Panc1 (cell line): ENCODE data around the gene PRLR.

ENCODE experiments used
- CTCF ChIP-seq: fragments of 450-650 bp; IDR thresholded peaks from 2 replicates; pipeline ENCODE4 v1.5.1; 2017; ENCODE audit warnings: mild to moderate bottlenecking
- POLR2AphosphoS5 ChIP-seq: IDR thresholded peaks from 2 replicates; pipeline ENCODE4 v1.6.1; 2012; ENCODE audit warnings: mild to moderate bottlenecking, low read depth, low read length, moderate library complexity
- REST ChIP-seq, 2 experiments: IDR thresholded peaks; 2 replicates each; pipeline ENCODE4 v1.6.1; 2011 to 2012; ENCODE audit warnings: low read depth in 2 of 2, control low read depth in 1 of 2, low read length in 1 of 2, mild to moderate bottlenecking in 1 of 2, moderate library complexity in 1 of 2; ENCODE audit not compliant: insufficient read depth in 1 of 2
- SIN3A ChIP-seq: IDR thresholded peaks from 2 replicates; pipeline ENCODE4 v1.6.1; 2012; ENCODE audit warnings: low read depth, mild to moderate bottlenecking, low read length, moderate library complexity, borderline replicate concordance; ENCODE audit not compliant: insufficient read depth
- TCF7L2 ChIP-seq: IDR thresholded peaks from 2 replicates; pipeline ENCODE4 v1.6.1; 2011; ENCODE audit warnings: mild to moderate bottlenecking, low read depth, low read length, inconsistent platforms

GRCh38 chr5:35223787-35224395 is 6.4 kb downstream of the PRLR start:
- TF ChIP-seq CTCF (no peak), REST (IDR thresholded peaks at IDR 0.05; ENCODE audit: insufficient read depth in 1 of 2, low read depth in 2 of 2, low read length in 1 of 2) (no peak), TCF7L2 (no peak), POLR2AphosphoS5 (no peak), SIN3A (no peak)
